ENCODE results near the gene NEUROD6. TPM values are rescaled to one million over a fixed set of nuclear protein-coding genes. Genes with fewer than 3 reads are reported as not detected.

Gene NEUROD6
- total RNA-seq, 4 donors from 2014 or later: not detected

GRCh38 chr7:31371621-31372020, 31.1 kb upstream of the NEUROD6 start:
- Histone ChIP-seq H3K27ac (no peak overlapping the region), H3K27me3 (no peaks in the 10 kb centered on the region), H3K36me3 (no peaks in the 10 kb centered on the region), H3K9me3 (no peaks in the 10 kb centered on the region), H3K4me3 (no peak overlapping the region), H3K4me1 (no peaks in the 10 kb centered on the region)
- DNase-seq: no peak
- no peak for TF ChIP-seq POLR2A (IDR thresholded peaks at IDR 0.05)
- TF ChIP-seq CTCF (IDR thresholded peaks at IDR 0.05 in 4 of 5, conservative IDR thresholded peaks at IDR 0.05 in 1 of 5): no peak
- intact Hi-C loops (cut with DNase I; ENCODE audit: low total_unique reads): no loop called here
- no peak for ATAC-seq
- in situ Hi-C loops (cut with MboI; ENCODE audit: low sequenced_read_pairs in 4 of 4): no loop called here

GRCh38 chr7:31370609-31371008, 30.1 kb upstream of the NEUROD6 start:
- no peak for ATAC-seq
- in situ Hi-C loops (cut with MboI; ENCODE audit: low sequenced_read_pairs in 4 of 4): no loop called here

GRCh38 chr7:31368620-31369019, 28.1 kb upstream of the NEUROD6 start:
- in situ Hi-C loops (cut with MboI; ENCODE audit: low sequenced_read_pairs in 4 of 4) (no loop called here), intact Hi-C loops (cut with DNase I; ENCODE audit: low total_unique reads) (no loop called here)
- ATAC-seq (no peak), DNase-seq (no peak)
- Histone ChIP-seq H3K9me3 (no peaks in the 10 kb centered on the region), H3K4me1 (no peaks in the 10 kb centered on the region), H3K4me3 (no peak overlapping the region), H3K27ac (no peak overlapping the region), H3K27me3 (no peaks in the 10 kb centered on the region), H3K36me3 (no peaks in the 10 kb centered on the region)
- TF ChIP-seq POLR2A (IDR thresholded peaks at IDR 0.05) (no peak), CTCF (IDR thresholded peaks at IDR 0.05 in 4 of 5, conservative IDR thresholded peaks at IDR 0.05 in 1 of 5) (no peak)

More at GRCh38 chr7:31370609-31371008, 30.1 kb upstream of the NEUROD6 start:
- H3K4me1 ChIP-seq: no peaks in the 10 kb centered on the region
- H3K36me3 ChIP-seq: no peaks in the 10 kb centered on the region
- no peaks in the 10 kb centered on the region for H3K27me3 ChIP-seq
- TF ChIP-seq CTCF (IDR thresholded peaks at IDR 0.05 in 4 of 5, conservative IDR thresholded peaks at IDR 0.05 in 1 of 5) (no peak), POLR2A (IDR thresholded peaks at IDR 0.05) (no peak)
- H3K9me3 ChIP-seq: no peaks in the 10 kb centered on the region
- intact Hi-C loops (cut with DNase I; ENCODE audit: low total_unique reads): no loop called here
- H3K27ac ChIP-seq: no peak overlapping the region
- no peak for DNase-seq
- H3K4me3 ChIP-seq: no peak overlapping the region

GRCh38 chr7:31363496-31363895, 23.0 kb upstream of the NEUROD6 start:
- intact Hi-C loops (cut with DNase I; ENCODE audit: low total_unique reads): no loop called here
- H3K27me3 ChIP-seq: no peaks in the 10 kb centered on the region
- no peaks in the 10 kb centered on the region for H3K4me1 ChIP-seq
- no peaks in the 10 kb centered on the region for H3K9me3 ChIP-seq
- no peak overlapping the region for H3K27ac ChIP-seq
- ATAC-seq (no peak), DNase-seq (no peak)
- no peaks in the 10 kb centered on the region for H3K36me3 ChIP-seq
- in situ Hi-C loops (cut with MboI; ENCODE audit: low sequenced_read_pairs in 4 of 4): no loop called here
- H3K4me3 ChIP-seq: no peak overlapping the region
- TF ChIP-seq POLR2A (IDR thresholded peaks at IDR 0.05) (no peak), CTCF (IDR thresholded peaks at IDR 0.05 in 4 of 5, conservative IDR thresholded peaks at IDR 0.05 in 1 of 5) (no peak)

- Histone ChIP-seq H3K4me1 (no peaks in the 10 kb centered on the region), H3K27me3 (no peaks in the 10 kb centered on the region), H3K36me3 (no peaks in the 10 kb centered on the region), H3K4me3 (no peak overlapping the region), H3K27ac (no peak overlapping the region), H3K9me3 (no peaks in the 10 kb centered on the region)
- ATAC-seq (no peak), DNase-seq (no peak)
- TF ChIP-seq POLR2A (IDR thresholded peaks at IDR 0.05) (no peak), CTCF (IDR thresholded peaks at IDR 0.05 in 4 of 5, conservative IDR thresholded peaks at IDR 0.05 in 1 of 5) (no peak)
- intact Hi-C loops (cut with DNase I; ENCODE audit: low total_unique reads): no loop called here
- in situ Hi-C loops (cut with MboI; ENCODE audit: low sequenced_read_pairs in 4 of 4): no loop called here
Observed at GRCh38 chr7:31363051-31363450, 22.5 kb upstream of the NEUROD6 start.

Measured in gastrocnemius medialis (tissue), 4 donors.